Osteocyte (in vitro differentiated cells): ENCODE results near the gene HTR2C. TPM values are rescaled to one million over a fixed set of nuclear protein-coding genes. Genes with fewer than 3 reads are reported as not detected.

Experiments
- DNase-seq: peaks from one replicate; pipeline ENCODE4 v3.0.0; 2021; ENCODE audit warnings: mixed read lengths; ENCODE audit not compliant: unreplicated experiment; ENCODE audit errors: extremely low spot score
- H3K27ac Mint-ChIP-seq: one replicate; pipeline ENCODE4 v1.8.0; 2021; ENCODE audit warnings: mild to moderate bottlenecking, mixed read lengths; ENCODE audit not compliant: unreplicated experiment
- H3K27me3 Mint-ChIP-seq: one replicate; pipeline ENCODE4 v1.8.0; 2021; ENCODE audit warnings: mixed read lengths; ENCODE audit not compliant: unreplicated experiment
- H3K36me3 Mint-ChIP-seq: one replicate; pipeline ENCODE4 v1.8.0; 2021; ENCODE audit warnings: mixed read lengths; ENCODE audit not compliant: unreplicated experiment
- H3K4me1 Mint-ChIP-seq: one replicate; pipeline ENCODE4 v1.8.0; 2021; ENCODE audit warnings: mixed read lengths; ENCODE audit not compliant: unreplicated experiment
- H3K4me3 Mint-ChIP-seq: one replicate; pipeline ENCODE4 v1.8.0; 2021; ENCODE audit warnings: mild to moderate bottlenecking, moderate library complexity, mixed read lengths; ENCODE audit not compliant: unreplicated experiment
- H3K9me3 Mint-ChIP-seq: one replicate; pipeline ENCODE4 v1.8.0; 2021; ENCODE audit warnings: mixed read lengths; ENCODE audit not compliant: unreplicated experiment
- CTCF ChIP-seq: fragments of 200-600 bp; sonication (generic); IDR thresholded peaks from 2 replicates; pipeline ENCODE4 v1.5.0; 2021; ENCODE audit warnings: antibody characterized with exemption, mild to moderate bottlenecking, moderate library complexity
- microRNA-seq: library from miRNA; unstranded; fragments of <30 nt; microRNA quantifications from one replicate; pipeline ENCODE4 v1.1.0, GENCODE V29; 2020; ENCODE audit not compliant: unreplicated experiment
- total RNA-seq: library from RNA; stranded (reverse); gene quantifications from 2 replicates; pipeline ENCODE4 v1.2.1, GENCODE V29; 2021

HTR2C gene
- total RNA-seq, 1 donor from 2014 or later: not detected

- Mint-ChIP-seq H3K4me3 (no peak overlapping the region), H3K4me1 (no peaks in the 10 kb centered on the region), H3K27ac (no peak overlapping the region), H3K9me3 (no peaks in the 10 kb centered on the region), H3K27me3 (no peaks in the 10 kb centered on the region), H3K36me3 (no peaks in the 10 kb centered on the region)
- DNase-seq: no peak
- no peak for TF ChIP-seq CTCF
These were observed 368.8 kb downstream of the HTR2C start for GRCh38 chrX:114952696-114953095.

Small RNA genes lying within 50 kb of the gene (microRNA-seq; reads per million reads assigned to microRNA genes)
- gene MIR1264 (not detected), gene MIR1298 (not detected), gene MIR1911 (1.6 reads per million), gene MIR1912 (not detected), gene MIR448 (not detected), gene MIR764 (not detected)
